Posterior vena cava (tissue), 2 donors: ENCODE results near the gene BNIP5. TPM values are rescaled to one million over a fixed set of nuclear protein-coding genes. Genes with fewer than 3 reads are reported as not detected.
A peak's percentile ranks its signal among the peaks of the same experiment; 100 is the strongest.

Experiments
- DNase-seq: peaks from one replicate; pipeline ENCODE4 v3.0.0-alpha.2; 2020; ENCODE audit warnings: low spot score
- intact Hi-C, 2 donors: fragments of 100-400 bp; cut with DNase I; formaldehyde crosslinking; loops; one replicate each; pipeline versions ENCODE4 v1.14.1 to v1.14.2; 2022 to 2023
- total RNA-seq, 2 donors: library from RNA; stranded (reverse); fragmentation: NEBNext Ultra II Directional; extraction: Animal tissue kit (Norgen Biotek cat#: 25700); gene quantifications; one replicate each; pipeline ENCODE4 v1.2.1, GENCODE V29; 2021
- donor health status: DM: yes; HTN: yes; CAD: no.
- donor health status: DM: yes; HTN: yes; CAD: no.

The BNIP5 gene
- total RNA-seq, 2 donors from 2014 or later = not detected

GRCh38 chr6:36333171-36333895, 3.4 kb downstream of the BNIP5 start:
- intact Hi-C loops = no loop called here
- DNase-seq = no peak

- intact Hi-C loops = no loop called here
- DNase-seq = no peak
Measured at GRCh38 chr6:36331381-36331780, 5.3 kb downstream of the BNIP5 start.

GRCh38 chr6:36330366-36330765, 6.3 kb downstream of the BNIP5 start:
- intact Hi-C loops = no loop called here
- no peak for DNase-seq

- intact Hi-C loops = no loop called here
Measured at GRCh38 chr6:36329798-36330291, 6.8 kb downstream of the BNIP5 start.

GRCh38 chr6:36328600-36328999, 8.1 kb downstream of the BNIP5 start:
- intact Hi-C loops = no loop called here

More at GRCh38 chr6:36329798-36330291, 6.8 kb downstream of the BNIP5 start:
- DNase-seq = no peak

GRCh38 chr6:36327919-36328236, 8.8 kb downstream of the BNIP5 start:
- no peak for DNase-seq
- intact Hi-C loops = no loop called here

More at GRCh38 chr6:36328600-36328999, 8.1 kb downstream of the BNIP5 start:
- DNase-seq = no peak

GRCh38 chr6:36327226-36327918, 9.3 kb downstream of the BNIP5 start:
- peak; percentile 44 for DNase-seq
- intact Hi-C loops = no loop called here

GRCh38 chr6:36326356-36326995, 10.2 kb downstream of the BNIP5 start:
- DNase-seq = peak; percentile 73
- intact Hi-C loops = no loop called here

- DNase-seq = no peak
- intact Hi-C loops = no loop called here
Measured at GRCh38 chr6:36324715-36325114, 12.0 kb downstream of the BNIP5 start.

- intact Hi-C loops = no loop called here
- peak; percentile 18 for DNase-seq
Measured at GRCh38 chr6:36324191-36324590, 12.5 kb downstream of the BNIP5 start.

- intact Hi-C loops = no loop called here
- no peak for DNase-seq
Measured at GRCh38 chr6:36323062-36323461, 13.6 kb downstream of the BNIP5 start.

- intact Hi-C loops = no loop called here
- DNase-seq = no peak
Measured at GRCh38 chr6:36322591-36322990, 14.1 kb downstream of the BNIP5 start.

- DNase-seq = no peak
- intact Hi-C loops = no loop called here
Measured at GRCh38 chr6:36320475-36320874, 16.2 kb downstream of the BNIP5 start.

- intact Hi-C loops = no loop called here
- no peak for DNase-seq
Measured at GRCh38 chr6:36319821-36320220, 16.9 kb downstream of the BNIP5 start.

GRCh38 chr6:36319436-36319762, 17.3 kb downstream of the BNIP5 start:
- DNase-seq = peak; percentile 53
- intact Hi-C loops = no loop called here

GRCh38 chr6:36318690-36319435, 17.8 kb downstream of the BNIP5 start:
- DNase-seq = no peak
- intact Hi-C loops = no loop called here

- DNase-seq = no peak
- intact Hi-C loops = no loop called here
Measured at GRCh38 chr6:36317623-36318022, 19.1 kb downstream of the BNIP5 start.

GRCh38 chr6:36315921-36316320, 20.8 kb downstream of the BNIP5 start:
- DNase-seq = peak; percentile 57
- intact Hi-C loops = no loop called here

- peak; percentile 32 for DNase-seq
- intact Hi-C loops = no loop called here
Measured at GRCh38 chr6:36314221-36315014, 22.3 kb downstream of the BNIP5 start.
